Lower lobe of right lung (tissue), 2 donors: ENCODE measurements around the gene TNFSF10. TPM values are rescaled to one million over a fixed set of nuclear protein-coding genes. Genes with fewer than 3 reads are reported as not detected.
A peak's percentile ranks its signal among the peaks of the same experiment; 100 is the strongest.

Experiments
- ATAC-seq, 2 donors: fragments of 200-7000 bp; cut with Tn5 transposase; one replicate each; pipeline ENCODE4 v1.9.1; 2020 to 2022; ENCODE audit warnings: mild to moderate bottlenecking in 2 of 2, moderate library complexity in 2 of 2
- DNase-seq: peaks from one replicate; pipeline ENCODE4 v3.0.0-alpha.2; 2020
- H3K27ac ChIP-seq: fragments of 200-600 bp; one replicate; pipeline ENCODE4 v1.8.0; 2022
- H3K27me3 ChIP-seq: fragments of 200-600 bp; one replicate; pipeline ENCODE4 v1.8.0; 2022; ENCODE audit warnings: low read depth
- H3K36me3 ChIP-seq: fragments of 200-600 bp; one replicate; pipeline ENCODE4 v1.8.0; 2022; ENCODE audit warnings: mild to moderate bottlenecking
- H3K4me1 ChIP-seq: fragments of 200-600 bp; one replicate; pipeline ENCODE4 v1.8.0; 2022
- H3K4me3 ChIP-seq: fragments of 200-600 bp; one replicate; pipeline ENCODE4 v1.8.0; 2022; ENCODE audit warnings: mild to moderate bottlenecking
- H3K9me3 ChIP-seq: fragments of 200-600 bp; one replicate; pipeline ENCODE4 v1.8.0; 2022
- CTCF ChIP-seq: fragments of 200-600 bp; IDR thresholded peaks from one replicate; pipeline ENCODE4 v1.8.0; 2022; ENCODE audit warnings: antibody characterized with exemption, mild to moderate bottlenecking
- intact Hi-C: fragments of 100-400 bp; cut with DNase I; formaldehyde crosslinking; loops from one replicate; pipeline ENCODE4 v1.11.0; 2022
- total RNA-seq: library from RNA; stranded (reverse); fragmentation: NEBNext Ultra II Directional; extraction: Animal tissue kit (Norgen Biotek cat#: 25700); gene quantifications from one replicate; pipeline ENCODE4 v1.2.1, GENCODE V29; 2021
- donor health status: DM: no; HTN: yes; CAD: no; lungs with severe emphysema.

Gene TNFSF10
- total RNA-seq, 1 donor from 2014 or later: 168 TPM

GRCh38 chr3:172461530-172462138 lies 61.6 kb downstream of the TNFSF10 start:
- H3K27ac ChIP-seq: no peak overlapping the region
- H3K9me3 ChIP-seq: no peaks in the 10 kb centered on the region
- peaks cover 3% of the 10 kb centered on the region for H3K27me3 ChIP-seq
- TF ChIP-seq CTCF: peak; percentile 90
- intact Hi-C loops: no loop called here
- no peak overlapping the region for H3K4me3 ChIP-seq
- no peaks in the 10 kb centered on the region for H3K36me3 ChIP-seq
- ATAC-seq (peak; percentile 63 to 80), DNase-seq (no peak)
- no peaks in the 10 kb centered on the region for H3K4me1 ChIP-seq

GRCh38 chr3:172456404-172456803 lies 66.8 kb downstream of the TNFSF10 start:
- no peak overlapping the region for H3K27ac ChIP-seq
- ATAC-seq: no peak

More at GRCh38 chr3:172456404-172456803, 66.8 kb downstream of the TNFSF10 start:
- no peak for DNase-seq
- no peaks in the 10 kb centered on the region for H3K9me3 ChIP-seq
- H3K36me3 ChIP-seq: no peaks in the 10 kb centered on the region
- no peaks in the 10 kb centered on the region for H3K4me1 ChIP-seq
- TF ChIP-seq CTCF: no peak
- peaks cover 8% of the 10 kb centered on the region for H3K27me3 ChIP-seq
- intact Hi-C loops: no loop called here
- no peak overlapping the region for H3K4me3 ChIP-seq

Other genes with a start within 250 kb of the TNFSF10 start
- not detected for gene GHSR, start 75.0 kb downstream of the TNFSF10 start, total RNA-seq
- gene NCEH1, start 187.6 kb upstream of the TNFSF10 start, total RNA-seq: 97.7 TPM
- gene ECT2, start 227.3 kb upstream of the TNFSF10 start, total RNA-seq: 14.1 TPM